Measurements from ENCODE around the gene PLCL1. TPM values are rescaled to one million over a fixed set of nuclear protein-coding genes. Genes with fewer than 3 reads are reported as not detected.

The PLCL1 gene
- total RNA-seq, 4 donors from 2014 or later = 1.0 to 3.7 (median 2.6) TPM

- 68 to 88% methylated on average over 3 of the region's 3 CpGs for WGBS, 2 donors
- no peak for DNase-seq (ENCODE audit: low spot score in 2 of 2)
- no peak overlapping the region for H3K4me3 ChIP-seq (ENCODE audit: low read depth, poor library complexity, severe bottlenecking)
- intact Hi-C loops (cut with DNase I; ENCODE audit: low total_unique reads) = no loop called here
- no peak for TF ChIP-seq CTCF (IDR thresholded peaks at IDR 0.05)
- TF ChIP-seq POLR2A (IDR thresholded peaks at IDR 0.05) = no peak
These were observed 111.3 kb downstream of the PLCL1 start for GRCh38 chr2:197915548-197916265.

- intact Hi-C loops (cut with DNase I; ENCODE audit: low total_unique reads) = no loop called here
- H3K4me3 ChIP-seq (ENCODE audit: low read depth, poor library complexity, severe bottlenecking) = no peak overlapping the region
- no peak for TF ChIP-seq POLR2A (IDR thresholded peaks at IDR 0.05)
- TF ChIP-seq CTCF (IDR thresholded peaks at IDR 0.05) = no peak
- DNase-seq (ENCODE audit: low spot score in 2 of 2) = no peak
These were observed 115.1 kb downstream of the PLCL1 start for GRCh38 chr2:197919487-197919886.

- WGBS, 2 donors = 93% methylated on average over 1 of the region's 1 CpG
- DNase-seq (ENCODE audit: low spot score in 2 of 2) = no peak
- TF ChIP-seq POLR2A (IDR thresholded peaks at IDR 0.05) = no peak
- no peak for TF ChIP-seq CTCF (IDR thresholded peaks at IDR 0.05)
- intact Hi-C loops (cut with DNase I; ENCODE audit: low total_unique reads) = no loop called here
- no peak overlapping the region for H3K4me3 ChIP-seq (ENCODE audit: low read depth, poor library complexity, severe bottlenecking)
These were observed 115.7 kb downstream of the PLCL1 start for GRCh38 chr2:197920088-197920487.

GRCh38 chr2:197920592-197921201, 116.3 kb downstream of the PLCL1 start:
- no peak for DNase-seq (ENCODE audit: low spot score in 2 of 2)
- TF ChIP-seq POLR2A (IDR thresholded peaks at IDR 0.05) = no peak
- 83 to 87% methylated on average over 5 of the region's 5 CpGs for whole genome bisulfite sequencing, 2 donors
- intact Hi-C loops (cut with DNase I; ENCODE audit: low total_unique reads) = no loop called here
- no peak overlapping the region for H3K4me3 ChIP-seq (ENCODE audit: low read depth, poor library complexity, severe bottlenecking)

GRCh38 chr2:197924483-197924882, 120.1 kb downstream of the PLCL1 start:
- 88 to 90% methylated on average over 5 of the region's 5 CpGs for WGBS, 2 donors
- TF ChIP-seq POLR2A (IDR thresholded peaks at IDR 0.05) (no peak), CTCF (IDR thresholded peaks at IDR 0.05) (no peak)
- H3K4me3 ChIP-seq (ENCODE audit: low read depth, poor library complexity, severe bottlenecking) = no peak overlapping the region
- DNase-seq (ENCODE audit: low spot score in 2 of 2) = no peak
- intact Hi-C loops (cut with DNase I; ENCODE audit: low total_unique reads) = no loop called here

GRCh38 chr2:197925204-197925603, 120.8 kb downstream of the PLCL1 start:
- TF ChIP-seq POLR2A (IDR thresholded peaks at IDR 0.05) = no peak
- TF ChIP-seq CTCF (IDR thresholded peaks at IDR 0.05) = no peak
- no peak overlapping the region for H3K4me3 ChIP-seq (ENCODE audit: low read depth, poor library complexity, severe bottlenecking)
- intact Hi-C loops (cut with DNase I; ENCODE audit: low total_unique reads) = no loop called here
- DNase-seq (ENCODE audit: low spot score in 2 of 2) = no peak

Measured in lower leg skin (tissue), 4 donors.